Activated CD4-positive, alpha-beta T cell treated with anti-CD3 and anti-CD28 coated beads, Interleukin-2, amount 10 ng/mL, durations not matched to agents 24 days and 14 days (primary cell): ENCODE measurements around the gene BEAN1. TPM values are rescaled to one million over a fixed set of nuclear protein-coding genes. Genes with fewer than 3 reads are reported as not detected.
"Not testable (repeated sequence)": the region's sequence is repeated elsewhere in the genome, so short reads cannot be mapped to it uniquely, and the experiment has no call there.

Source experiments
- DNase-seq: peaks from one replicate; pipeline ENCODE4 v3.0.0; 2022
- H3K27ac Mint-ChIP-seq: one replicate; pipeline ENCODE4 v1.8.0; 2022; ENCODE audit warnings: mild to moderate bottlenecking, mixed read lengths
- H3K27me3 Mint-ChIP-seq: one replicate; pipeline ENCODE4 v1.8.0; 2022; ENCODE audit warnings: mixed read lengths
- H3K36me3 Mint-ChIP-seq: one replicate; pipeline ENCODE4 v1.8.0; 2022; ENCODE audit warnings: low read depth, mild to moderate bottlenecking, mixed read lengths
- H3K4me1 Mint-ChIP-seq: one replicate; pipeline ENCODE4 v1.8.0; 2021; ENCODE audit warnings: mixed read lengths
- H3K4me3 Mint-ChIP-seq: one replicate; pipeline ENCODE4 v1.8.0; 2022; ENCODE audit warnings: mild to moderate bottlenecking, moderate library complexity, mixed read lengths
- H3K9me3 Mint-ChIP-seq: one replicate; pipeline ENCODE4 v1.8.0; 2021; ENCODE audit warnings: mixed read lengths
- intact Hi-C: fragments of 100-400 bp; cut with micrococcal nuclease; formaldehyde crosslinking; loops from one replicate; pipeline ENCODE4 v1.15.1; 2023
- total RNA-seq: library from RNA; stranded (reverse); gene quantifications from 2 replicates; pipeline ENCODE4 v1.2.3, GENCODE V29; 2022

The BEAN1 gene
- total RNA-seq, 1 donor from 2014 or later: not detected

GRCh38 chr16:66508914-66509496, 81.9 kb downstream of the BEAN1 start:
- H3K27me3 Mint-ChIP-seq: no peaks in the 10 kb centered on the region
- H3K4me1 Mint-ChIP-seq: peaks cover 11% of the 10 kb centered on the region
- H3K36me3 Mint-ChIP-seq: peaks cover 2% of the 10 kb centered on the region
- no peak overlapping the region for H3K4me3 Mint-ChIP-seq
- no peaks in the 10 kb centered on the region for H3K9me3 Mint-ChIP-seq
- no peak overlapping the region for H3K27ac Mint-ChIP-seq
- intact Hi-C loops: no loop called here
- DNase-seq: no peak

GRCh38 chr16:66509576-66509975, 82.5 kb downstream of the BEAN1 start:
- Mint-ChIP-seq H3K36me3 (peaks cover 2% of the 10 kb centered on the region), H3K4me3 (no peak overlapping the region), H3K9me3 (no peaks in the 10 kb centered on the region), H3K27ac (no peak overlapping the region), H3K4me1 (peaks cover 10% of the 10 kb centered on the region), H3K27me3 (no peaks in the 10 kb centered on the region)
- intact Hi-C loops: no loop called here
- DNase-seq: no peak

GRCh38 chr16:66510298-66510697, 83.2 kb downstream of the BEAN1 start:
- Mint-ChIP-seq H3K27ac (no peak overlapping the region), H3K36me3 (peaks cover 4% of the 10 kb centered on the region), H3K9me3 (no peaks in the 10 kb centered on the region), H3K4me3 (no peak overlapping the region), H3K27me3 (no peaks in the 10 kb centered on the region), H3K4me1 (peaks cover 14% of the 10 kb centered on the region)
- no peak for DNase-seq
- intact Hi-C loops: no loop called here

- H3K27ac Mint-ChIP-seq: no peak overlapping the region
- peaks cover 21% of the 10 kb centered on the region for H3K4me1 Mint-ChIP-seq
- H3K27me3 Mint-ChIP-seq: no peaks in the 10 kb centered on the region
- peaks cover 4% of the 10 kb centered on the region for H3K36me3 Mint-ChIP-seq
- intact Hi-C loops: no loop called here
- no peaks in the 10 kb centered on the region for H3K9me3 Mint-ChIP-seq
- no peak for DNase-seq
- H3K4me3 Mint-ChIP-seq: no peak overlapping the region
Observed at GRCh38 chr16:66510711-66511601, 83.9 kb downstream of the BEAN1 start.

GRCh38 chr16:66511602-66512271, 84.6 kb downstream of the BEAN1 start:
- H3K4me3 Mint-ChIP-seq: no peak overlapping the region
- H3K27ac Mint-ChIP-seq: no peak overlapping the region
- no peaks in the 10 kb centered on the region for H3K9me3 Mint-ChIP-seq
- no peaks in the 10 kb centered on the region for H3K27me3 Mint-ChIP-seq
- intact Hi-C loops: no loop called here
- peak; percentile 69 for DNase-seq
- H3K4me1 Mint-ChIP-seq: peaks cover 29% of the 10 kb centered on the region
- H3K36me3 Mint-ChIP-seq: peaks cover 4% of the 10 kb centered on the region

- H3K27ac Mint-ChIP-seq: no peak overlapping the region
- no peak overlapping the region for H3K4me3 Mint-ChIP-seq
- intact Hi-C loops: no loop called here
- DNase-seq: no peak
- peaks cover 7% of the 10 kb centered on the region for H3K36me3 Mint-ChIP-seq
- H3K9me3 Mint-ChIP-seq: no peaks in the 10 kb centered on the region
- peaks cover 36% of the 10 kb centered on the region for H3K4me1 Mint-ChIP-seq
- no peaks in the 10 kb centered on the region for H3K27me3 Mint-ChIP-seq
Observed at GRCh38 chr16:66512272-66513110, 85.4 kb downstream of the BEAN1 start.

GRCh38 chr16:66513111-66513723, 86.1 kb downstream of the BEAN1 start:
- H3K27ac Mint-ChIP-seq: no peak overlapping the region

GRCh38 chr16:66514391-66514790, 87.3 kb downstream of the BEAN1 start:
- H3K27ac Mint-ChIP-seq, DNase-seq, H3K4me3 Mint-ChIP-seq, H3K9me3 Mint-ChIP-seq, H3K36me3 Mint-ChIP-seq, H3K27me3 Mint-ChIP-seq, intact Hi-C loops: not testable (repeated sequence)
- H3K4me1 Mint-ChIP-seq: peaks cover 43% of the 10 kb centered on the region

More at GRCh38 chr16:66513111-66513723, 86.1 kb downstream of the BEAN1 start:
- Mint-ChIP-seq H3K36me3 (peaks cover 7% of the 10 kb centered on the region), H3K9me3 (no peaks in the 10 kb centered on the region), H3K27me3 (no peaks in the 10 kb centered on the region), H3K4me1 (peaks cover 43% of the 10 kb centered on the region), H3K4me3 (no peak overlapping the region)
- DNase-seq: no peak
- intact Hi-C loops: no loop called here

GRCh38 chr16:66514980-66515595, 88.0 kb downstream of the BEAN1 start:
- H3K27me3 Mint-ChIP-seq, H3K4me3 Mint-ChIP-seq, intact Hi-C loops, DNase-seq, H3K9me3 Mint-ChIP-seq: not testable (repeated sequence)
- H3K4me1 Mint-ChIP-seq: peaks cover 50% of the 10 kb centered on the region
- peaks cover 11% of the 10 kb centered on the region for H3K36me3 Mint-ChIP-seq
- peak overlapping the region; percentile 99 for H3K27ac Mint-ChIP-seq

- peak overlapping the region; percentile 89 for H3K4me3 Mint-ChIP-seq
- DNase-seq: peak; percentile 78
- H3K4me1 Mint-ChIP-seq: peaks cover 58% of the 10 kb centered on the region
- H3K9me3 Mint-ChIP-seq: no peaks in the 10 kb centered on the region
- H3K27me3 Mint-ChIP-seq: no peaks in the 10 kb centered on the region
- peak overlapping the region; percentile 99 for H3K27ac Mint-ChIP-seq
- H3K36me3 Mint-ChIP-seq: peaks cover 10% of the 10 kb centered on the region
- intact Hi-C loops: loop anchor here (1.0 to 2.0 kb wide), 2 partner anchors 110 to 357 kb away; no protein-coding TSS in a partner anchor
Observed at GRCh38 chr16:66515596-66516508, 88.8 kb downstream of the BEAN1 start.

GRCh38 chr16:66516509-66516807, 89.4 kb downstream of the BEAN1 start:
- Mint-ChIP-seq H3K4me1 (peaks cover 64% of the 10 kb centered on the region), H3K4me3 (peak overlapping the region; percentile 89), H3K9me3 (no peaks in the 10 kb centered on the region), H3K27me3 (no peaks in the 10 kb centered on the region), H3K36me3 (peaks cover 8% of the 10 kb centered on the region), H3K27ac (peak overlapping the region; percentile 99)
- DNase-seq: no peak
- intact Hi-C loops: loop anchor here (1.0 to 2.0 kb wide), 2 partner anchors 110 to 356 kb away; no protein-coding TSS in a partner anchor
